HG03175 (cell line): ENCODE measurements around the gene COX4I2.
A peak's percentile ranks its signal among the peaks of the same experiment; 100 is the strongest.
"Not testable (repeated sequence)": the region's sequence is repeated elsewhere in the genome, so short reads cannot be mapped to it uniquely, and the experiment has no call there.

Experiments used
- ATAC-seq: cut with Tn5 transposase; IDR thresholded peaks from one replicate; pipeline ENCODE4 v1.9.1; 2021; ENCODE audit warnings: mild to moderate bottlenecking, moderate library complexity; ENCODE audit not compliant: unreplicated experiment

Gene COX4I2

DNA sequence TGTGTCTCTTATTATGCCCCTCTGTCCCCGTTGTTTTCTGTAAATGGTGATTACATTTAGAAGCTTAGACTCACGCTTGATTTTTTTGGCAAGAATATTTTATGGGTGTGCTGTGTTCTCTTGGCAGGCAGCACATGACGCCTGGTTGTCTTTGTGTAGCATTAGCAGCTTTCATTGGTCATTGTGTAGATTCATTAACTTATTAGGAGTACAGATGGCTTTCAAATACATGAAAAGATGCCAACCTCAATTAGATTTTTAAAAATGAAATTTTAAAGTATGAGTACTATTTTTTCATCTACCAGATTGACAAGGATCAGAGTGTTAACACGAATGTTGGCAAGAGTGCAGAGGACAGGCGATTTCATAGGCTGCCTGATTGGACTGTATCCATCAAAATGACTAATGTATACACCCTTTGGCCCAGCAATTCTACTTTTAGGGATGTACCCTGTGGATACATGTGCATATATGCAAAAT, 15.2 kb downstream of the COX4I2 start:
- no peak for ATAC-seq

DNA sequence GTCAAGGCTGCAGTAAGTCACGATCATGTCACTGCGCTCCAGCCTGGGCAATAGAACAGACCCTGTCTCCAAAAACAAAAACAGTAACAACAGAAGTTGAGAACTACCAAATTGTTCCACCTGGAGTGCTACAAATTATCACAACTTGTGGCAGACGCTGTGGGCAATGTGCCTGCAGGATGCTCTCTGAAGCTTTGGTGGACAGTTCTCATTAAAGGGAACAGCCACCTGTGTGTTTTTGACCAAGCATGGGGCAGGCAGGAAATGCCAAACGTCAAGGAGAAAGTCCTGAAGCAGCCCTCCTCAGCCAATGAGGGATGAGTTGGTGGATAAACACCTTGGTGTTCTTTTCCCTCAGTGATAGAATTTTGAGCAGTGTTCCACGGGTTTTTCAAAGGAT, 15.8 kb downstream of the COX4I2 start:
- no peak for ATAC-seq

DNA sequence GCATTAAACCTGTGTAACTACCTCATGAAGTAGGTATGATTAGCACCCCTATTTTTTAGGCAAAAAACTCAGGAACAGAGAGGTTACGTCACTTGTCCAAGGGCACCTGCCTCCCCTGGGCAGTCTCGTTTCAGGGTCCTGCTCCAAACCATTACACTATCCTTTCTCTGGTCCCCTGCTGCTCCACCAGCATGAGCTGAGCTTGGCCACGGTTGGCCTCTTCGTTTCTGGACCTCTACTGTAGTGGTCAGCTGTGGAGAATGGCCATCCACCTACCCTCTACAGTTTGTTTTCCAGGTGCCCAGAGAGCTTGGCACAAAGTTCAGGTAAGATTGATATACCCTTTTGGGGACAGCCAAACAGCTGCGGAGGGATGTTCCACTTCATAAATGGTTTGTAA, 16.8 kb downstream of the COX4I2 start:
- no peak for ATAC-seq

DNA sequence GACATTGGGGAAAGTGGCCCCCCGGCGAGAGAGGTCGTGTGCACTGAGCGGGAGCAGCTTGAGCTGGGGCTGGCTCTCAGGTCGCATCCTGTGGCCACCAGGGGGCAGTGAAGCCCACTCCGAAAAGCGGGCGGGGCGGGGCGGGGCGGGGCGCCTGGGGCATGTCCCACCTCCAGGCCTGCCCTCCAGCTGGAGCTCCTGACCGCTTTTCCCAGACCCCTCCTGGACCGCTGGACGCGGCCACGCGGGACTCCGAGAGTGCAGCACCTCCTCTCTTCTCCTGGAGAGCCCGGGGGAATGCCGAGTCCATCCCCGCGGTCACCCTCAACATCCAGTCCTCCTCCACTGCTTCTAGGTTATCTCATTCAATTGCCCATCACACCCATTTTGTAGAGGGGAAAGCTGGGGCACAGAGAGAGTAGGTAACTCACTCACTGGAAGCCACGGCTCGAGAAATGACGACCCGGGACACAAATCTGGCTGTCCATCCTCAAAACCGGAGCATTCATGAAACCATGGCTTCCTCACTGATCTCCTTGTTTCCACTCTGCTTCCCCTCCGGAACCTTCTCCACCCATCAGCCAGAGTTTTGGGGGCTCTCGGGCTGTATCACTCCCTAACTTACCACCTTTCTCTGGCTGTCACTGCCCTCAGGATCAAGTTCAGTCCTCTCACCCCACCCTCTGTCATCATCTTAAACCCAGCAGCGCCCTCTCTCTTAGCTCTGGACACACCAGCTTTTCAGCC, 24.1 kb downstream of the COX4I2 start:
- ATAC-seq: peak; percentile 70

DNA sequence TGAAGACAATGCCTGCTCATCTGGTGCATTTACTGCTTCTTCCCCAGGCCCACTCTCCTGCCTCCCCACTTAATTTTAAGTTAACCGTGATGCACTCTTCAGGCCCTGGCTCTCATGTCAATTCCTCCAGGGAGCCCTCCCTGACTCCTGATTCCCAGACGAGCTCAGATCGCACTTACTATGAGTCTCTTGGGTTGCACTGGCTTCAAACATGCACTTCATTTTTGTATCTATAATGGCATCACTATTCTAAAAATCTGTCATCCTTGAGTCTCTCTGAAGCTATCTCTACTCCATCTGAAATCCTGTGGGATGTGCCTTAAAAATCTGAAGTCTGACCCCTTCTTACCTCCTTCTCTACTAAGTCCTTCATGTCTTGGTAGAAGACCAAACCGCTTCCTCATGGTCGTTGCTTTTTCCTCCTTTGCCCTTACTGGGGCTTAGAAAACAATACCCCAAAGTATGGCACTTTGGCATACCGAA, 24.7 kb downstream of the COX4I2 start:
- no peak for ATAC-seq

DNA sequence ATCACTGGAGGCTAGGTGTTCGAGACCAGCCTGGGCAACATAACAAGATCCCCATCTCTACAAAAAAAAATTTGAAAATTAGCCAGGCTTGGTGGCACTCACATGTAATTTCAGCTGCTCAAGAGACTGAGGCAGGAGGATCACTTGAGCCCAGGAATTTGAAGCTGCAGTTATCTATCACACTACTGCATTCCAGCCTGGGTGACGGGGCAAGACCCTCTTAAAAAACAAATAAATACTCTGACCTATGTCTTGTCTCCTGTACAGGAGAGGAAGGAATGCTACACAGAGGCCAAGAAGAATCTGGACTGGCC, 25.8 kb downstream of the COX4I2 start:
- no peak for ATAC-seq

DNA sequence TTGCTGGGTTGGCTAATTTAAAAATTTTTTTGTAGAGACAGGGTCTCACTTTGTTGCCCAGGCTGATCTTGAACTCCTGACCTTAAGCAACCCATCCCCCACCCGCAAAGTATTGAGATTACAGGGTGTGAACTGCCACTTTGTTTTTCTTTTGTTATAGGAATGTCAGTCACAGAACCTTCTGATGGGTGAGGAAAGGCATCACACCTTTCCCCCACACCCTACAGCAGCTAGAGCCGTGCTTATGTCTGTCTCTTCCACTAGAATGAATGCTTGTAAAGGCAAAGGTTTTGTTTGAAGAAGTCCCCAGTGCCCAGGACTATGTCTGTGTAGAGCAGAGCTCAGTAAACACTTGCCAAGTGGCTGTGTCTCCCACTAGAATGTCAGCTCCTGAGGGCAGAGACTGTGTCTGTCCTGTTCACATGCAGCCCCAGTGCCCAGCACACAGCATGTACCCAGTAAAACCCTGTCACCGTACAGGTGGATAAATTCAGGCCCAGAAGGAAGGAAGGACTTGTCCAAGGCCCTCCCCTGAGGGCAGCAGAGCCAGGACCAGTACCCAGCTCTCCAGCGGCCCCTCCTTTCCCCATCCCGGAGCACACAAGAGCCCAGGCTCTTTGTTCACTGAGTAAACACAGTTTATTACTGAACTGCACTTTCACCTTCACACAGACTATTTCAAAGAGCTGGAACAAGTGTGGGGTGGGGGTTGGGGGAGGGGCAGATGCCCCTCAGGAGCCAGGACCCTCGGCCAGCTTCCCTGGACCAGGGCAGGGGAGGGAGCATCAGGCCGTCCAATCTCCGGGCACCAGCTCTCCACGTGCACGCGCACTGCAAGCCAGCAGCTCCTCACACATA, 26.4 kb downstream of the COX4I2 start:
- ATAC-seq: no peak

DNA sequence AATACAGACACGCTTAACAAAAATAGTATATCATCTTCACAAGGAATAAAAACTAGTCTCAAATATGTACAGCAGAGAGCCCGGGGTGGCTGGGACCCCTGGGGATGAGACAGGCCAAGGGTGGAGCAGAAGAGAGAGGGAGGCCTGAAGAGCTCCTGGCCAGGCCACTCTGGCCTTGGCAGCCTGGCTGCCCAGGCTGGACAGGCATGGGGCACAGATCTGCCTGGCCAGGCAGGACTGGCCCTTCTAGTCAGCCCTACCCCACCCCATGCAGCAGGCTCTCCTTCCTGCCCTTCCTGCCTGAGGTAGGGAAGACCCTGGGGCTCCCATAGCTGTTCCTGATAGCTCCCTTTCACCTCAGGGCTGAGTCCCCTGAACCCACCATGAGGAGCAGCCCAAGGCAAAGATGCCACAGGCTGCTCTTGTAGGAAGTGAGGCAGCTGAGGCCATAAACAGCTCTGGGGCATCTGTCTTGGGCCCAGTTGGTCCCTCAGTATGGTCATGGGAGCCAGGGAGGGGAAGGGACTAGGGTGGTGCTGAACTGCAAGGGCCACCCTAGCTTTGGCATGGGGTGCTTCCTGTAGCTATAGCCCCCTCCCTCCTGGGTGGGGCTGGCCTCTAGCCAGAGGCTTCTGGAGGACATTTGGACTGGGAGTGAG, 27.1 kb downstream of the COX4I2 start:
- ATAC-seq: no peak

DNA sequence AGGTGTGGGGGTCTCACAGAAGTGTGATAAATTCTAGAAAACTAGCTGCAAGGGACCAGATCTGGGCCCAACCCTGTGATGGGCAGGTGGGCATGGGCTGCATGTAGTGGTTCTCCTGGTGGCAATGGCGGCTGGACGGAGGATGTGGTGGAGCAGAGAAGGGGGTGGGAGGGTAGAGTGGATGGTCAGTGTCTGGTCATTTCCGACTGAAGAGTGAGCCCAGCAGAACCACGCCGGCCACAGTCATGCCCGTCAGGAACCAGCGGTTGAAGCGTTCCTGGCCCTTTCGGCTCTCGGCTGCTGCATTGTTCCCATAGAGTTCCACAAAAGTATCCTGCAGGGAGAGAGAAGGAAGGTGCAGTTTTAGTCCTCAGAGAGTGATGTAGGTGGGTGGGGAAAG, 28.0 kb downstream of the COX4I2 start:
- no peak for ATAC-seq

DNA sequence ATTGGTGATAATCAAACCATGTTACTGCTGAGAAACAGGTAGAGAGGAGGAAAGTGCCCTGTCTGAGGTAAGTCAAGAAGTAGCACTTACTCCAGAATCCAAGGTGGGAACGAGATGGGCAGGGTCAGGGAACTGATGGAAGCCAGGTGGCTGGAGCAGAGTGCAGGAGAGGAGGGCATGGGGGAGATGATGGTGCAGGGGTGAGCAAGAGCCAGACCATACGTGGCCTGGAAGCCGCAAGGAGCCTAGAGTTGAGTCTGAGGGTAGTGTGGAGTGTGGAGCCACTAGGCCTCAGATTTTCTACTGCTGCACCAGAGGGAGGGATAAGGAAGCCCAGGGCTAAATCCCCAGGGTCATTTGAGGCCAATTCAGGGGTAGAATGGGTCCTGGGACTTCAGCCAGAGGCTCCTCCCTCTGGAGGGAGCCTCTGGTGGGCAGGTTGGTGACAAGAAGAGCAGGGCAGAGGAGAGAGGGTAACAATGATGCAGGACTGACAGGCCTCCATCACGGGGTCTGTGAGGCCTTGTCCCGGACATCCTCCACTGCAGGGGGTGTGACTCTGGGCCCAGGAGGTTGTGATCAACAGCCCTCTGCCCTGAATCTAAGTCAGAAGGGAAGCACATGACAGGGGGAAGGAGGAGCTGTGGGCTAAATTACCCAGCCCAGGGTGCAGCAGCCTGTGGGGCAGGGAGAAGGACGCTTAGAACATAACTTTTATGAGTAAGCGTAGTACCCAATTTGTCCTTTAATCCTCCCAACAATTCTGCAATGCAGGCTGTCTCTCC, 28.7 kb downstream of the COX4I2 start:
- no peak for ATAC-seq

DNA sequence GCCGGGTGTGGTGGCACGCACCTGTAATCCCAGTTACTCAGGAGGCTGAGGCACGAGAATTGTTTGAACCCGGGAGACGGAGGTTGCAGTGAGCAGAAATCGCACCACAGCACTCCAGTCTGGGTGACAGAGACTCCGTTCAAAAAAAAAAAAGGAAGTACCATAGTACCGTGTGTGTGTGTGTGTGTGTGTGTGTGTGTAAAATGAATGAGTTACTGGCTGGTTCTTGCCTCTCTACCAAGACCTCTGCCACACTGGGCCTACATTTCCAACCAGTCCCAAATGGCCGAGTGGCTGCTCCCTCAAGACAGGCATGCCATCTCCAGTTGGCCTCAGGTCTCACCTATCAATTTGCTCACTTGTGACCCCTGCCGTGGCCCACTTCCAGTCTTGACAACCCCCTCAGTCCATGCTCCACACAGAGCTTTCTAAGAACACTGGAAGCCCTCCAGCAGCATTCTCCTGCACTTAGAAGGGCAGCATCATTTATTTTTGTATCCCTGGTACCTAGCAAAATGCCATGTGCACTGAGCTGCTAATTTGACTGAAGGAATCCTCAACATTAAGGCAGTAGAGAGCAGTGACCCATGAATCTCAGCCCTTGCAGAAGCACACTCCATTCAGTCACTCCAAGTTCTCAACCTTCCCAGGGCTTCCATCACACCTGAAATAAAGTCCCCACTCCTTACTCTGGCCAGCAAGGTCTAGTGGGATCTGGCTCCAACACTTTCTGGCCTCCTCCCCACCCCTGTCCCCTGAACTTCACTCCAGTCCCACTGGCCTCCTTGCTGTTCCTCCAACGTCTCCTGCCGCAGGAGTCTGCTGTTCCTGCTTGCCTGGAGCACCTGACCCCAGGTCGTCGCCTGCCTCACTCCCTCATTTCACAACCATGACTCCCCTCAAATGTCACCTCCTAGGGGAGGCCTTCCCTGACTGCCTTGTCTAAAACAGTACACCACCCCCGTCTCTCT, 29.9 kb downstream of the COX4I2 start:
- no peak for ATAC-seq

DNA sequence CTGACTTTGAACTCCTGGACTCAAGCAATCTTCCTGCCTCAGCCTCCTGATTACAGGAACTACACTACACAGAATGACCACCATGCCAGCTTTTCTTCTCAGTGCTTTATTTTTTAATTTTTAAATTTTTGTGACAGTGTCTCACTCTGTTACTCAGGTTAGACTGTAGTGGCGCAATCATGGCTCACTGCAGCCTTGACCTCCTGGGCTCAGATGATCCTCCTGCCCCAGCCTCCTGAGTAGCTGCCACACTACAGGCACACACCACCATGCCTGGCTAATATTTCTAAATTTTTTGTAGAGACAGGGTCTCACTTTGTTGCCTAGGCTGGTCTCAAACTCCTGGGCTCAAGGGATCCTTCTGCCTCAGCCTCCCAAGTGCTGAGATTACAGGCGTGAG, 31.2 kb downstream of the COX4I2 start:
- ATAC-seq: not testable (repeated sequence)

DNA sequence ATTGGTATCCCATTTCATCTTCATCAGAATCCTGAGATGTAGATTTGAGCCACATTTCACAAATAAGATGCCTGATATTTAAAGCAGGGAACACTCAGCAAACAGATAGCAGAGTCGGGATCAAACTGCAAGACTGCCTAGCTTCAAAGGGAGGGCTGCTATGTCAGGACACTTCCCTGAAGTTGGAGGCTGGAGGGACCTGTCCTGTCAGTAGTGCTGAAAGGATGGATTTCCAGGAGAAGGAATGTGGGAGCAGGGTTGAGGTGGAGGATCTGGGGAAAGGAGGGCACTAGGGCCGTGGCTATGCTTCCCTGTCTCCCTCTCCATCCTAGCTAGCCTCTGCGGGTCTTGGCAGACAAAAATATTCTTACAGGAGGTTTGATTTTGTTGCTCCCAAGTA, 32.2 kb downstream of the COX4I2 start:
- no peak for ATAC-seq

DNA sequence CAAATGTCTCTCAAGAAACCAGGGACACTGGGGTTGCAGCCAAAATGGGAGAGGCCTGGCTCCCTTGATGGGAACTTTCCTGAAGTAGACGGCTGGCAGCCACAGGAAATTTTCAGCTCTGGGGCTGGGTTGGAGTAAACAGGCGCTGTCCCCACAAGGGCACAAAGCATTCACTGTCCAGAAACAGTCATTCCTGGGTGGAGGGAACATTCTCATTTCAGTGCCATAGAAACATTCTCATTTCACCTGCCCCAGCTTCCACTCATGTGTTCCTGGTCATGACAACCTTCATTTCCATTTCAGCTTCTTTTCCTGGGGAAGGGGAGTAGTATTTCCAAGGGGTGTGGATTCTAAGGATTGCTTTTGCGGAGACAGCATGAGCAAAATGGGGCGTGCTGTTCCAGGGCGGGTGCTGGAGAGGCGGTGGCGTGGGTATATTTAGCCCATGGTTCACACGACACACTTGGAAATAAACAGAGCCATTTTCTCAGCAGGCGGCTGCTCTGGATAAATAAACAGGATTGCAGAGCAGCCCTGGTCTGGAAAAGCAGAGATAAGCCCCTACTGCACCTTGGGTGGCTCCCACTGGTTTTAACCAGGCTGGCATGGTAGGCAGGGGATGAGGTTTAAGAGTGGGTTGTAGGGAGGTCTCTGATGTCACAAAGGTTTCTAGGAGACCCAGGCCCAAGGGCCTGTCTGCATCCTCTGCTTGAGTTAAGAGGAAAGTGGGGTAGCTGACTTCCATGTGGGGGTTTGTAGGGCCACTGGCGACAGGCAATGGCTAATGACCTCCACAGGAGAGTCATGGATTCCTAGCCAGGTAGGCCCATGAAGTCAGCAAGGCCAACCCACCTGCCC, 32.9 kb downstream of the COX4I2 start:
- no peak for ATAC-seq

DNA sequence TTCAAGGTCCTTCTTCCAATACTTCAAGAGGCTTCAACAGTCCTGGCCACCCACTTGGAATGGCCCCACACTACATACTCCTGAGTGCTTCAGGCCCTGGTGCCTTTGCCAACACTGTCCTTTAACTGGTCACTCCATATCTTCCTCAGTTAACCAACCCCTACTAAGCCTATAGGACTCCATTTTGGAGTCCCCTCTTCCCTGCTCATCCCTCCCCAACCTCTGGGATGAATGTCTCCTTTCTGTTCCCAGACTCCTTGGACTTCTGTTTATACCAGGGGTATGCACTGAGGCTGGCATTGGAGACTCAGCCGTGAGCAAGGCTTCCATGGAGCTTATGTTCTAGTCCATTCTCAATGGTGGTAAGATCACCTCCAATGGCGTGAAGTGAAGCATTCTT, 33.6 kb downstream of the COX4I2 start:
- ATAC-seq: no peak

DNA sequence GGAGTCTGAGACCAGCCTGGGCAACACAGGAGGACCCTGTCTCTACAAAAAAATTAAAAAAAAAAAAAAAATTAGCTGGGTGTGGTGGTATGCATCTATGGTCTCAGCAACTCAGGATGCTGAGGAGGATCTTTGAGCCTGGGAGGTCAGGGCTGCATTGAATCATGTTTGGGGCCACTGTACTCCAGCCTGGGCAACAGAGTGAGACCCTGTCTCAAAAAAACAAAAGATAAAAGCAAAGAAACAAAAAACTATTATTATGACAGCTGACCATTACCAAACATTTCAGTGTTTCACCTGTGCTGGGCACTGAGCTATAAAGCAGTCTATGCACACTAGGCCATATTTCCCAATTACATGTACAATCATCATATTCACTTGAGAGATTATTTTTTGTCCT, 35.7 kb downstream of the COX4I2 start:
- no peak for ATAC-seq

DNA sequence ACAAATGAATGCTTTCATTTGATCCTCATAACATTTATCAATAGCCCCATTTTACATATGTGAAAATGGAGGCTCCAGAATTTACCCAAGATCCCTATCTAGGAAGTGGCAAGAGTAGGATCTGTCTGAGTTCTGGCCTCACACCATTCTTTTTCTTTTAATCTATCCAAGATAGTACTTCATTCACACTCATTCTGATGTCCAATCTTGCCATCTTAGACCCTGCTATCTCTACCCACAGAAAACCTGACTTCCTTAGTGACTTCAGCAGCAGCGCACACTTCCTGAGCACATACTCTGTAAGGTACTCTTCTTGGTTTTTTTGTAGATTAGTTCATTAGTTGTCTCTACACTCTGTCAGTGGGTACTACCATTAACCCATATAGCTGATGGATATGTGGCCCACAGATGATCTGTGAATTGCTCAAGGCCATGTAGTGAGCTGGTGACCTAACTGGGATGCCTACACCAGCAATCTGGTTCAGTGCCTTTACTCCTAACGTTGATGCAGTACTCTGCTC, 36.3 kb downstream of the COX4I2 start:
- no peak for ATAC-seq
